HG03571 (cell line): Measurements from ENCODE around the gene IQSEC2.

Experiments used
- ATAC-seq: cut with Tn5 transposase; IDR thresholded peaks from one replicate; pipeline ENCODE4 v1.9.1; 2021; ENCODE audit not compliant: unreplicated experiment

Gene IQSEC2

GRCh38 chrX:53305219-53305995 is 24.0 kb upstream of the IQSEC2 start:
- ATAC-seq, result no peak

- ATAC-seq, result no peak
Measured at GRCh38 chrX:53303195-53303594, 21.8 kb upstream of the IQSEC2 start.

GRCh38 chrX:53300157-53300556 is 18.8 kb upstream of the IQSEC2 start:
- no peak for ATAC-seq

GRCh38 chrX:53294024-53294648 is 12.8 kb upstream of the IQSEC2 start:
- no peak for ATAC-seq

- ATAC-seq, result no peak
Measured at GRCh38 chrX:53291596-53291995, 10.2 kb upstream of the IQSEC2 start.

- no peak for ATAC-seq
Measured at GRCh38 chrX:53290441-53291041, 9.2 kb upstream of the IQSEC2 start.

GRCh38 chrX:53288189-53288588 is 6.8 kb upstream of the IQSEC2 start:
- ATAC-seq, result no peak

- no peak for ATAC-seq
Measured at GRCh38 chrX:53287493-53288138, 6.2 kb upstream of the IQSEC2 start.

- ATAC-seq, result no peak
Measured at GRCh38 chrX:53286171-53286570, 4.8 kb upstream of the IQSEC2 start.

- ATAC-seq, result no peak
Measured at GRCh38 chrX:53285591-53285990, 4.2 kb upstream of the IQSEC2 start.

- no peak for ATAC-seq
Measured at GRCh38 chrX:53284684-53285447, 3.5 kb upstream of the IQSEC2 start.

- ATAC-seq, result no peak
Measured at GRCh38 chrX:53283567-53283966, 2.2 kb upstream of the IQSEC2 start.

- no peak for ATAC-seq
Measured at GRCh38 chrX:53283099-53283498, 1.7 kb upstream of the IQSEC2 start.

GRCh38 chrX:53281963-53282695 is 745 bp upstream of the IQSEC2 start:
- no peak for ATAC-seq

GRCh38 chrX:53280331-53281320 is 758 bp downstream of the IQSEC2 start:
- ATAC-seq, result no peak

GRCh38 chrX:53279296-53280237 is 1.8 kb downstream of the IQSEC2 start:
- ATAC-seq, result no peak

GRCh38 chrX:53272808-53273337 is 8.5 kb downstream of the IQSEC2 start:
- no peak for ATAC-seq
